Left forelimb (tissue), 1 donor: ENCODE results near the gene CHMP4B.

Source experiments
- DNase-seq: peaks from one replicate; pipeline ENCODE4 v3.0.0-alpha.2; 2018; ENCODE audit warnings: low spot score

The CHMP4B gene

DNA sequence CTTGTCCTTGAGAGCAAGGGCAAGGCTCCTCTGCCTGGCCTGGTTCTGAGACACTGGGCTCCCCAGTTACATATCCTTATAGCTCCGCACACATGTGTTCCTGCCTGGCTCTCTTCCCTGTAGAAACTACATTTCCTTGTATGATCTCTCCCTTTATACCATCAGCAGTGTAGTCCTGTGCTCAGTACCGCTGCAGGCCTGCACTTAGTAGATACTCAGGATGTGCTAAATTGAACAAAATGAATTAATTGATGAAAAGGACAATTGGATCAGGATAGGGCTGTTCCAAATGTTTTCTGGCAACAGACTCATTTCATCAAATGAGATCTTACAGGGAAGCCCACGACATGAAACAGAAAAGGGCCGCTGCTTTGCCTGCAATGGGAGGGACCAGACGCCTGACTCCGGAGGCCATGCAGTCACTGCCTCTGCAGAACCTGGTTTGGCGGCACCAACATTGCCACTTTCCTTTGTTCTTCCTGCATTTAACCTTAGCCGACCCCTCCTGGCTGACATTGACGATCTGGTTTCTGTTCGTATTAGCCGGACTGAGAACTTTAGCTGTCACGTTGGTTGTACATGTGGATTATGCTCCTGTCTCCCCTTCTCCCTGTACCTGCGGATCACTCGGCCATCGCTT, 53.3 kb downstream of the CHMP4B start:
- no peak for DNase-seq

- DNase-seq, result no peak
Measured at GRCh38 chr20:33865761-33866370, 54.7 kb downstream of the CHMP4B start.

DNA sequence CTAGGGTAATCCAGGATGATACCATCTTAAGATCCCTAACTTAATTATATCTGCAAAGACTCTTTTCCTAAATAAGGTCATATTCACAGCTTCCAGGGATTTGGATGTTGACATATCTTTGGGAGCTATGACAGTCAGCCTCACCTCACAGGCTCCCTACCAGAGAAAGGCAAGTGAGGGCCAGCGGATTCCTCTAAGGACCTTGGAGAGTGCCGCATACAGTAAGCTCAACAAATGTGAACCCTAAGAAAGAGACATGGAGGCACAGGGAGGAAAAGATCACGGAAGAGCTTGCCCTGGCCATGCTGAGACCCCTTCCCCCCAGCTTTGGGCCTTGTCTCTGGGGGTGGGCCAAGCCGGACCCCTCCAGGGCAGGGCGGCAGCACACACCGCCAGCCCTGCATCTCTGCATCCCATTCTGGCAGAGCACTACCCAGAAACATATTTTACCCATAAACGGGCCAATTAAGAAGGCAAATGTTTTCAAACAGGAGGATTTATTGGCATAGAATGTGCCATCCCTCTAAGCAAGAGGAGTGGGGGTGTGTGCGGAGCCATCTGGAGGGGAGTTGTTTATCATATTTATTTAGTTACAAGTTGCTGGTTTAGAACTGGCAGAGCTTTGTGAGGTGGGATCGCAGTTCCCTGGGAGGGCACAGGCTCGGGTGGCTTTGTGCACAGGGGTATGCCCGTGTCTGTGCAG, 55.4 kb downstream of the CHMP4B start:
- no peak for DNase-seq

- DNase-seq, result no peak
Measured at GRCh38 chr20:33868042-33868441, 56.9 kb downstream of the CHMP4B start.

DNA sequence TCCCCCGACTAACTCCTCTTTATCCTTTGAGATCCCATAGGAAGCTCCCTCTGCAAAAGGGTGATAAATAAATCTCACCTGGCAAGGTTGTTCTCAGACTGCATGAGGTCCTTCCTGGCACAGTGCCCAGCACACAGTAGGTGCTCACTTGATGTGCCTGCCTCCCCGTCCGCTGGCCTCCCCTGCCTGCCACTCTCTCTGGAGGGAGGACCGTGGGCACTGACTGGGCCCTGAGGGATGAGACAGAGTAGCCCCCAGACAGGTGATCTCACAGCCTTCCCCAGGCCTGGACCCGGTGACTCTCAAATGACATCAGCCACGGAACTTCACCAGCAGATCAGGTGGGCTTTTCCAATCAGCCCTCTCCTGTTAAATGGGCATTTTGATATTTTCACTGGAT, 57.4 kb downstream of the CHMP4B start:
- no peak for DNase-seq

DNA sequence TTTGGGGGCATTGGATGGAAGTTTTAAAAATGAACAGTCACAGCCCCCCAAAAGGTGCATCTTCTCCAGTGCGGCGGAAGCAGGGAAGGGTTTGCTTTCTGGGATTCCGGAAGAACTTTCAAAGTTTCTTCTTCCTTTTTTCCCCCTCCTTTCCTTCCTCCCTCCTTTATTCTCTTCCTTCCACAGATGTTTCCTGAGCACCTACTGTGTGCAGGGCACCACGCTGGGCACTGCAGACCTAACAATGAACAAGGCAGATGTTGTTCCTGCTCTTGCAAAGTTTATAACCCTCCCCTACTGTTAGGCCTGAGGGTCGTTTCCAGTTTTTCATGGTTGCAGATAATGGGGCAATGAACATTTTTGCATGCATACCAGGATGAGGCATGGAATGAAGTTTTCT, 58.1 kb downstream of the CHMP4B start:
- DNase-seq, result no peak

- DNase-seq, result no peak
Measured at GRCh38 chr20:33871362-33871761, 60.2 kb downstream of the CHMP4B start.

GRCh38 chr20:33874129-33874528, 63.0 kb downstream of the CHMP4B start:
- no peak for DNase-seq

GRCh38 chr20:33875055-33875454, 63.9 kb downstream of the CHMP4B start:
- DNase-seq, result no peak

GRCh38 chr20:33875534-33876026, 64.4 kb downstream of the CHMP4B start:
- DNase-seq, result no peak

DNA sequence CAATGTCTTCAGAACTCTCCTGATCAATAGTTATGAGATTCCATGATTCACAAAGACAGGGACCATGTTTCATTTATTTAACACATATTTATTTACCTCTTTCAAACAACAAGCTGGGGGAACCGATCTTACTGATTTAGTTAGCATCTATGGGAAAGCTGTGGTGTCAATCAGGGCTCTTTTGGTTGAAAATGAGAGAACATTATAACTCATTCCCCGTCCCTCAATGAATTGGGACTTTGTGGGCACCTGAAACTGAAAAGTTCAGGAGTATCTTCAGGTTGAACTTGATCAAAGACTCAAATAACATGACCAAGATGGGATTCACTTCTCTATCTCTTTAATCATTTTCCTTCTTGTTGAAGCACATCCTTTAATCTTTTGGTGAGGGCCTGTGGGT, 67.4 kb downstream of the CHMP4B start:
- no peak for DNase-seq

DNA sequence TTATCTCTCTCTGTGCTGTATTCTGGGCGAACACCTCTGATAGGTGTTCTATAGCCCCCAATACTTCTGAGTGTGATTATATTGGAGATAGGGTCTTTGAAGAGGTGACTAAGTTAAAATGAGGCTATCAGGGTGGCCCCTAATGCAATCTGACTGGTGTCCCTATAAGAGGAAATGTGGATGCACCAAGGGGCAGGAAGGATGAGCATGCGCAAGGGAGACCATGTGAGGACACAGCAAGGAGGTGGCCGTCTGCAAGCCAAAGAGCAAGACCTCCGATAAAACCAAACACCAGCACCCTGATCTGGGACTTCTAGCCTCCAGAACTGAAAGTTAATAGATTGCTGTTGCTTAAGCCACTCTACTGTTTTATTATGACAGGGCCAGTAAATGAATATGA, 69.2 kb downstream of the CHMP4B start:
- DNase-seq, result no peak

DNA sequence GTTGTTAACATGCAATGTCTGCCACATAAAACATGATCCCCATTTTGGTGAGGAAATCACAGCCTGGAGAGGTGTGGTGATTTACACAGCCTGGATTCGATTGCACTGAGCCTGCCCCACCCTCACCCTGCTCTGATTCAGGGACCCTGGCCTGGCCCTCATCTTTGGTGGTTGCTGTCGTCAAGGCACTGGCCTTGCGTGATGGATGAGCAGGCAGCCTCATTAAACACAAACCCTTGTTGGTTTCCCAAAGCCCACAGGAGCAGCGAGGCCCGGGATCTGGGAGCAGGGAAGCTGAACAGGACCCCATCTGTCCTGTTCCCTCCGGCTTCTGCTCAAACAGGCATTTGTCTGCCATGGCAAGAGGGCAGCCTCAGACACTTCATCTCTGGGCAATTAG, 70.8 kb downstream of the CHMP4B start:
- DNase-seq, result no peak

- DNase-seq, result no peak
Measured at GRCh38 chr20:33882481-33882880, 71.3 kb downstream of the CHMP4B start.

- no peak for DNase-seq
Measured at GRCh38 chr20:33883164-33883563, 72.0 kb downstream of the CHMP4B start.

- no peak for DNase-seq
Measured at GRCh38 chr20:33884633-33885032, 73.5 kb downstream of the CHMP4B start.

GRCh38 chr20:33889312-33889711, 78.2 kb downstream of the CHMP4B start:
- DNase-seq, result no peak

GRCh38 chr20:33890557-33890956, 79.4 kb downstream of the CHMP4B start:
- DNase-seq, result no peak

DNA sequence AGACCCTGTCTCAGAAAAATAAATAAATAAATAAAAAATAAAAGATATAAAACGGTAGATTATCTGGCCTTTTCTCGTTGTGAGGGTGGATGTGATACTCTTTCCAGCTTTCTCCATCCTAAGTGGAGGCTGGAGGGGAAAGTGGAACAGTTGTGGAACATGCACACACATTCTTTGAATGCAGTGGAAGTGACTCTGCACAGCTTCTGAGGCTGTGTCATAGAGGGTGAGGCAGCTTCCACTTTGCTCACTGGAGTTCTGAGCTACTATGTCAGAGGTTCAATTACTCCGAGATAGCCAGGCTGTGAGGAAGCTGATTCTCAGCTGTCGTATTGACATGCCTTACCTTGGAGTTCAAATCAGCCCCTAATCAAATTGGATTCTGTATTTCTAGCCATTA, 82.2 kb downstream of the CHMP4B start:
- DNase-seq, result no peak

DNA sequence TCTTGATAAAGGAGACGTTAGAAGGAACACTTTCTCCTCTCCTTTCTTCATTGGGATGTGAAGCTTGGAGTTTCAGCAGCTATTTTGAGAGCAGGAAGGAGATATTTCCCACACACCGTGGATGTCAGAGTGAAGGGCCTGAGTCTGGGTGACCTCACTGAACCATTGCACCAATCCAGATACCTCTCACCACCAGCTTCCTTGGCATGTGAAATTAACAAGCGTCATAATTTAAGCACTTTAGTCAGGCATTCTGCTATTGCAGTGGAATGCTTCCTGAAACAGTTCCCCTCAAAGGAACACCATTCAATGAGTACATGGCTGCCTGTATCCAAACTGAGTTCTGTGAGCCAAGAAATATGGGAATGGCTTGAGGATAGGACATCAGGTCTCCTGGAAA, 83.7 kb downstream of the CHMP4B start:
- no peak for DNase-seq

GRCh38 chr20:33896509-33896908, 85.4 kb downstream of the CHMP4B start:
- DNase-seq, result no peak

DNA sequence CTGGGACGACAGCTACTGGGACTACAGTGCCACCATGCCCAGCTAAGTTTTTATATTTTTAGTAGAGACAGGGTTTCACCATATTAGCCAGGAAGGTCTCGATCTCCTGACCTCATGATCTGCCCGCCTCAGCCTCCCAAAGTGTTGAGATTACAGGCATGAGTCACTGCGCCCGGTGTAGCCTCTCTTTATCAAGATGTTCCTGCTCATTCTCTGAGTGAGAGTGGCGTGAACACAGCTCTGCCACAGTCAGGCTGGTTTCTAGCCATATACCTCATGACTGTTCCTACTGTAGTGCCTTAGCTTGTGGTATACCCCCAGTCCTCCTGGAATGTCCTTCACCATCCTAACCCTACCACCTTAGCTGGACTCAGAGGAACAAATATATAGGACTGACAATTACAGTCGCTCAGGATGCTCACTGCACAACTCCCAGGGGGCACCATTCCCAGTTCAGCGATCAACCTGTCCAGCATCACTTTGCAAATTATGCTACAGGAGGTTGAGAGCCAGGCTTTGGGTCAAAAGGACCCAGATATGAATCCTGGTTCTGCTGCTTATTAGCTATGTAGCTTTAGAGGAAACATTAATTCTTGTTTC, 86.3 kb downstream of the CHMP4B start:
- DNase-seq, result no peak

DNA sequence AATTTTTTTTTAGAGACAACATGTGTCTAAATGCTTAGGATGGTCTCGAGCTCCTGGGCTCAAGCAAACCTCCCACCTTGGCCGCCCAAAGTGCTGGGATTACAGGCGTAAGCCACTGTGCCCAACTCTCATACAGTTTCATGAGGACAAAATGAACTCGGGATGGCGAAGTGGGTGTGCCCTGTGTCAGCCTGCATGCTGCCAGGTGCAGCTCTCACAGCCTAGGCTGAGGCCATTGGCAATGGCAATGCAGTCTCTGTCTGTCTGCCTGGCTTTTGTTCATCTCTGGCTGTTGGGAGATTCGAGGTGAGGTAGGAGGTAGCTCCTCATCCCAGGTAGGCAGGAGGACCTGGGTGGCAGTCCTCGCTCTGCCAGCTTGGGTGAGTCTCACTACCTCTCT, 88.0 kb downstream of the CHMP4B start:
- no peak for DNase-seq
